Neutrophil (primary cell): ENCODE data around the gene AFAP1L2.

Experiments used
- H3K27ac ChIP-seq: fragments of 200-600 bp; sonication (generic); 2 replicates; pipeline ENCODE4 v1.5.1; 2016; ENCODE audit warnings: mild to moderate bottlenecking, moderate library complexity
- H3K27me3 ChIP-seq: fragments of 200-600 bp; sonication (generic); 2 replicates; pipeline ENCODE4 v1.6.0; 2016; ENCODE audit warnings: mild to moderate bottlenecking
- H3K36me3 ChIP-seq: fragments of 200-600 bp; sonication (generic); 2 replicates; pipeline ENCODE4 v1.5.1; 2017
- H3K4me1 ChIP-seq, 2 experiments: fragments of 200-600 bp in 1 of 2; sonication (generic) in 1 of 2; 1 replicate in 1 of 2; 2 replicates in 1 of 2; pipeline versions ENCODE4 v1.5.1 to v1.6.1; 2013 to 2016; ENCODE audit warnings: low read depth in 1 of 2, low read length in 1 of 2, mild to moderate bottlenecking in 1 of 2, moderate library complexity in 1 of 2; ENCODE audit not compliant: control insufficient read depth in 1 of 2, insufficient read depth in 1 of 2
- H3K4me3 ChIP-seq, 2 experiments: fragments of 200-600 bp in 1 of 2; sonication (generic) in 1 of 2; 1 replicate in 1 of 2; 2 replicates in 1 of 2; pipeline ENCODE4 v1.5.1; 2013 to 2016; ENCODE audit warnings: low read depth in 1 of 2, low read length in 1 of 2, mild to moderate bottlenecking in 1 of 2, moderate library complexity in 1 of 2
- H3K9me3 ChIP-seq: fragments of 200-600 bp; sonication (generic); 2 replicates; pipeline ENCODE4 v1.5.1; 2016
- TF ChIP-seq, protein P1 (sequence below): fragments of 200-600 bp; sonication (generic); IDR thresholded peaks from 2 replicates; pipeline ENCODE4 v1.5.1; 2016; ENCODE audit warnings: antibody characterized with exemption

Gene AFAP1L2

DNA sequence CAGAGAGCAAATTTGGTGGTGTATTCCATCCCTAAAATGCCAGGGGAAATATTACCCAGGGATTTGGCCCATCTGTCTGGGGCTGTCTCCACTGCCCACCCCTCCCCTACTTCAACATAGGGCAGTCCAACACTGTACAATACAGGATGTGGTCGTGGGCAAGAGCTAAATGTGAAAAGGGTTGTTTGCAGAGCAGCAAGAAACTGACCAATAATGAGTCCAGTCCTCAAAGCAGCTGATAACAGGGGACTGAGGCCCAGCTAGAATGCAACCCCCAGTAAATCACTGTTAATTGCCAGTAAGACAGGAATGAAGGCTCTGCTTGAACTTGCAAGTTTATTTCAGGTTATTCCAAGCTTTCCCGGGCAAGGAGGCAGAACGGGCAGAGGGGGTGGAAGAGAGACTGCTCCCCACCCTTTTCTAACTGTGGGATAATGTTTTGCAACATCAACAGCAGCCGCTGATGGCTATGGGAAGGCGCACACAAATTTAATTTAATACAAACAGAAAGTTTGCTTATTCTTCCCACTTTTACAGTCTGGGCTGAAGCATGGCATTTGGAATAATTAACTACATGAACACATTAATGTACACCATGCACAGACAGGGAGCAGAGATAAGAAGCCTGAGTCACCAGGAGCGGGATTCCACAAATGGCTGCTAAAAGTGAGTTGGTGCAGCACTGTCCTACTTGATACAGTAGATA is 36.8 kb downstream of the AFAP1L2 start:
- TF ChIP-seq, protein P1, sequence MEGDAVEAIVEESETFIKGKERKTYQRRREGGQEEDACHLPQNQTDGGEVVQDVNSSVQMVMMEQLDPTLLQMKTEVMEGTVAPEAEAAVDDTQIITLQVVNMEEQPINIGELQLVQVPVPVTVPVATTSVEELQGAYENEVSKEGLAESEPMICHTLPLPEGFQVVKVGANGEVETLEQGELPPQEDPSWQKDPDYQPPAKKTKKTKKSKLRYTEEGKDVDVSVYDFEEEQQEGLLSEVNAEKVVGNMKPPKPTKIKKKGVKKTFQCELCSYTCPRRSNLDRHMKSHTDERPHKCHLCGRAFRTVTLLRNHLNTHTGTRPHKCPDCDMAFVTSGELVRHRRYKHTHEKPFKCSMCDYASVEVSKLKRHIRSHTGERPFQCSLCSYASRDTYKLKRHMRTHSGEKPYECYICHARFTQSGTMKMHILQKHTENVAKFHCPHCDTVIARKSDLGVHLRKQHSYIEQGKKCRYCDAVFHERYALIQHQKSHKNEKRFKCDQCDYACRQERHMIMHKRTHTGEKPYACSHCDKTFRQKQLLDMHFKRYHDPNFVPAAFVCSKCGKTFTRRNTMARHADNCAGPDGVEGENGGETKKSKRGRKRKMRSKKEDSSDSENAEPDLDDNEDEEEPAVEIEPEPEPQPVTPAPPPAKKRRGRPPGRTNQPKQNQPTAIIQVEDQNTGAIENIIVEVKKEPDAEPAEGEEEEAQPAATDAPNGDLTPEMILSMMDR = no peak
- Histone ChIP-seq H3K27ac (no peak overlapping the region), H3K4me1 (no peaks in the 10 kb centered on the region), H3K27me3 (no peaks in the 10 kb centered on the region), H3K36me3 (no peaks in the 10 kb centered on the region), H3K9me3 (no peaks in the 10 kb centered on the region), H3K4me3 (no peak overlapping the region)

DNA sequence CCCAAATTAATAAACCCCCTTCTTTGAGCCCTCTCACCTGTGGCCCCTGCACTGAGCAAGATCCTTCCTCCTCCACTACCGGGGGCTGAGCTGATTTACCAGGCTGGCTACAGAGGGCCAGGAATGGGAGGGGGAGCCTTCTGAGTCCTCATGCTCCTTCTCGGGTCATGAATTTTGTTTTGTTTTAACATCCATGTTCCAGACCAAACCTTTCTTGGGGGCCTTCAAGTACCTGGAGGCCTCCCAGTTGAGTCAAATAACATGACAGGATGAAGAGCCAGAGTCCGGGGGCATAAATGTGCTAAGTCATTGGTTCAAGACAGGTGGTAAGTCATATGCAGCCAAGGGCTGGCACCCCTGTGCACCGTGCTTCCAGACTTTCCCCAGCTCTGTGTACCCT is 39.6 kb downstream of the AFAP1L2 start:
- H3K27ac ChIP-seq = no peak overlapping the region
- no peaks in the 10 kb centered on the region for H3K9me3 ChIP-seq
- TF ChIP-seq, protein P1 = no peak
- no peaks in the 10 kb centered on the region for H3K36me3 ChIP-seq
- H3K4me3 ChIP-seq = no peak overlapping the region
- H3K27me3 ChIP-seq = no peaks in the 10 kb centered on the region
- no peaks in the 10 kb centered on the region for H3K4me1 ChIP-seq

DNA sequence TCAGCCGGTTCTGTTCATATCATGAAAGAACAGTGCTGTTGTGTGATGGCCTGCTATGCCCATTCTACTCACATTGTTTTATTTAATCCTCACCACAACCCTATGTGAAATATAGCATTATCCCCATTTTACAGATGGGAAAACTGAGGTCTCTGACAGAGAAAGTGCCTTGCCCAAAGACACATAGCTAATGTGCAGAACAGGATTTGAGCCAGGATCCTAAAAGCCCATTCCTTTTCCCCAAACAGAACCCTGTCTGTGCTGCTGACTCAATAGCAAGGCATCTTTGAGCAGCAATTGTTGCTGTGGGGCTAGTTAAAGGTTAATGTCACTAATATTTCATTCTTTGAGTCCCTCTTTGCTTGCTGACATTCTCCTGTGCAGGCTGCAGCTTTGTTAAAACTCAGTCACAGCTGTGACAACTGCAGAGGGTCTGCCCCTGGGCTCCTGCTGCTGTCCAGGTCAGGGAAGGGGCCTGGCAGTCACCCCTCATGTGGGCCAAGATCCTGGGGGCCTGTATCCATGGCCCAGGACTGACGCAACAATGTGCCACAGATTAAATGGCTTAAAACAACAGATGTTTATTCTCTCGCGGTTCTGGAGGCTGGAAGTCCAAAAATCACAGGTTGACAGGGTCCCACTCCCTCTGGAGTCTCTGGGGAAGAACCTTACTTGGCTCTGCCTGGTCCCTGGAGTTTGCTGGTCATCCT is 40.4 kb downstream of the AFAP1L2 start:
- Histone ChIP-seq H3K4me3 (no peak overlapping the region), H3K36me3 (no peaks in the 10 kb centered on the region), H3K4me1 (no peaks in the 10 kb centered on the region), H3K27ac (no peak overlapping the region), H3K27me3 (no peaks in the 10 kb centered on the region), H3K9me3 (no peaks in the 10 kb centered on the region)
- TF ChIP-seq, protein P1 = no peak

GRCh38 chr10:114362826-114363355 is 41.4 kb downstream of the AFAP1L2 start:
- no peak overlapping the region for H3K4me3 ChIP-seq
- H3K36me3 ChIP-seq = no peaks in the 10 kb centered on the region
- no peaks in the 10 kb centered on the region for H3K4me1 ChIP-seq
- no peak overlapping the region for H3K27ac ChIP-seq
- H3K27me3 ChIP-seq = no peaks in the 10 kb centered on the region
- TF ChIP-seq, protein P1 = no peak
- H3K9me3 ChIP-seq = no peaks in the 10 kb centered on the region

DNA sequence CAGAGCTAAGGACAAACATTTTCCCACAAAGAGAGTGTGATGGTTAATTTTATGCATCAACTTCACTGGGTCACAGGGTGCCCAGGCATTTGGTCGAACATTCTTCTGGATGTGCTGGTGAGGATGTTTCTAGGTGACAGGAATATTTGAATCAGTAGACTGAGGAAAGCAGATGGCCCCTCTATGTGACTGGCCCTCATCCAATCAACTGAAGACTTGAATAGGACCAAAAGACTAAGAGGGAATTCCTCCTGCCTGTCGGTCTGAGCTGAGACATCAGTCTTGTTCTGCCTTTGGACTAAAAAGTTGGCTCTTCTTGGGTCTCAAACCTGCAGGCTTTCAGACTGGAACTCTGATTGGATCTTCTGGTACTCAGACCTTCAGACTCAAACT is 44.4 kb downstream of the AFAP1L2 start:
- H3K36me3 ChIP-seq = no peaks in the 10 kb centered on the region
- H3K27ac ChIP-seq = no peak overlapping the region
- no peaks in the 10 kb centered on the region for H3K4me1 ChIP-seq
- no peak overlapping the region for H3K4me3 ChIP-seq
- H3K9me3 ChIP-seq = no peaks in the 10 kb centered on the region
- TF ChIP-seq, protein P1 = no peak
- no peaks in the 10 kb centered on the region for H3K27me3 ChIP-seq
